Colonic mucosa (tissue), 4 donors: ENCODE results near the gene RIPK4. TPM values are rescaled to one million over a fixed set of nuclear protein-coding genes. Genes with fewer than 3 reads are reported as not detected.

Experiments
- DNase-seq: peaks from one replicate; pipeline ENCODE4 v3.0.0-alpha.2; 2020
- H3K27ac ChIP-seq: fragments of 200-600 bp; one replicate; pipeline ENCODE4 v1.8.0; 2021
- H3K27me3 ChIP-seq: fragments of 200-600 bp; one replicate; pipeline ENCODE4 v1.8.0; 2021
- H3K36me3 ChIP-seq: fragments of 200-600 bp; one replicate; pipeline ENCODE4 v1.8.0; 2021
- H3K4me1 ChIP-seq: fragments of 200-600 bp; one replicate; pipeline ENCODE4 v1.8.0; 2021; ENCODE audit warnings: mild to moderate bottlenecking
- H3K4me3 ChIP-seq: fragments of 200-600 bp; one replicate; pipeline ENCODE4 v1.8.0; 2021
- H3K9ac ChIP-seq, 2 donors: one replicate each; pipeline ENCODE4 v1.7.0; 2013; ENCODE audit warnings: control low read depth in 2 of 2, low read depth in 2 of 2, low read length in 2 of 2
- H3K9me3 ChIP-seq: fragments of 200-600 bp; one replicate; pipeline ENCODE4 v1.8.0; 2021
- intact Hi-C: fragments of 100-400 bp; cut with DNase I; formaldehyde crosslinking; loops from one replicate; pipeline ENCODE4 v1.14.1; 2022
- total RNA-seq, 2 donors: library from RNA; stranded (reverse); fragmentation: NEBNext Ultra II Directional in 1 of 2; extraction: Animal tissue kit (Norgen Biotek cat#: 25700) in 1 of 2; gene quantifications; one replicate each; pipeline ENCODE4 v1.2.1, GENCODE V29; 2021
- TF ChIP-seq, protein P1 (sequence below): fragments of 200-600 bp; IDR thresholded peaks from one replicate; pipeline ENCODE4 v1.8.0; 2022; ENCODE audit warnings: antibody characterized with exemption, mild to moderate bottlenecking
- donor health status: healthy.
- donor health status: DM: no; HTN: no; CAD: no.
- donor health status: DM: no; HTN: no; CAD: no.

The RIPK4 gene
- total RNA-seq, 2 donors from 2014 or later, result 10.1 to 10.5 TPM

DNA sequence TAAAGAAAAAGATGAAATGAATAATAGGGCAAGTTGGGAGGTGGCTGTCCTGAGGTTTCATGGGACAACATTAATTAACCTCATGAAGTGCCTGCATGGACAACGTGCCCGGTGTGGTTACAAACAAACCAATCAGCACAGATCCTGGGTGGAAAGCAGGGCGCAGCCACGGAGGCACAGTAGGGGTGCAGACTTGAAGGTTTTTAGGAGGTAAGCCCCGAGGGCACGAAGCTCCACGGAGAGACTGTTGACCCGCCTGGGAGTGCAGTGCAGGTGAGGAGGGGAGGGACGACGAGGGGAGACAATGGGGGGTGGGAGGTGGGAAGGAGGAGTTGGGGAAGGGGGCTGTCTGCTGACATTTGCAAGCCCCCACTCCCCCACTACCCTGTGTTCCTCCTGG is 2.3 kb upstream of the RIPK4 start:
- Histone ChIP-seq H3K27me3 (peaks cover 28% of the 10 kb centered on the region), H3K9me3 (no peaks in the 10 kb centered on the region), H3K36me3 (no peaks in the 10 kb centered on the region), H3K9ac (peak overlapping the region in 1 of 2 donors; percentile 65), H3K4me3 (peak overlapping the region; percentile 22), H3K27ac (peak overlapping the region; percentile 69), H3K4me1 (no peaks in the 10 kb centered on the region)
- DNase-seq, result no peak
- TF ChIP-seq, protein P1, sequence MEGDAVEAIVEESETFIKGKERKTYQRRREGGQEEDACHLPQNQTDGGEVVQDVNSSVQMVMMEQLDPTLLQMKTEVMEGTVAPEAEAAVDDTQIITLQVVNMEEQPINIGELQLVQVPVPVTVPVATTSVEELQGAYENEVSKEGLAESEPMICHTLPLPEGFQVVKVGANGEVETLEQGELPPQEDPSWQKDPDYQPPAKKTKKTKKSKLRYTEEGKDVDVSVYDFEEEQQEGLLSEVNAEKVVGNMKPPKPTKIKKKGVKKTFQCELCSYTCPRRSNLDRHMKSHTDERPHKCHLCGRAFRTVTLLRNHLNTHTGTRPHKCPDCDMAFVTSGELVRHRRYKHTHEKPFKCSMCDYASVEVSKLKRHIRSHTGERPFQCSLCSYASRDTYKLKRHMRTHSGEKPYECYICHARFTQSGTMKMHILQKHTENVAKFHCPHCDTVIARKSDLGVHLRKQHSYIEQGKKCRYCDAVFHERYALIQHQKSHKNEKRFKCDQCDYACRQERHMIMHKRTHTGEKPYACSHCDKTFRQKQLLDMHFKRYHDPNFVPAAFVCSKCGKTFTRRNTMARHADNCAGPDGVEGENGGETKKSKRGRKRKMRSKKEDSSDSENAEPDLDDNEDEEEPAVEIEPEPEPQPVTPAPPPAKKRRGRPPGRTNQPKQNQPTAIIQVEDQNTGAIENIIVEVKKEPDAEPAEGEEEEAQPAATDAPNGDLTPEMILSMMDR, result no peak
- intact Hi-C loops, result no loop called here

DNA sequence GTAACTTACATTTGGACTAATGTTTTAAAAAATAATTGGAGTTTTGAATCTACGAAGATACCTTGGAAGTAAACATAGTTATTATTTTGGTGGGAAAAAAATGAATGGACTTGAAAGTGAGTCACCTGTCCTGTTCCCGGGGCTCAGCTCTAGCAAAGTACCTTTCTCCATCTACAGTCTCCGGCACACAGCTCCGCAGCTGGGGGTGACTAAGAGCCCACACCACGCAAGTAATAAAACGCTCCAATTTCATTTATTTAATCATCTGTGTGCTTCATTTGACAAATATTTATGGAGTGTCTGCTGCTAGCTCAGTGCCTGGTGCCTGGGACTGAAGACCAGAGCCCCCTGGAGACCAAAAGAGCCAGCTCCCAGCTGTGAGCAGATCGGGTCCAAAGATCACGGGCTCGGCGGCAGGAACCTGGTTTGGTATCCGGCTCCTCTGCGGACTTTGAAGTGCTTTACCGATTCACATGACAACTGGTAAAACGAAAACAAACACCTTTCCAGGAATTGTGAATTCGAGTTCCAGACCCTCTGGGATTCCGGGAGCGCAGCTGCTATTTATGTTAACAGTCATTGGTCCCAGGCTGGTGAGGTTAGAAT is 1.7 kb upstream of the RIPK4 start:
- TF ChIP-seq, protein P1, result no peak
- Histone ChIP-seq H3K4me1 (no peaks in the 10 kb centered on the region), H3K36me3 (no peaks in the 10 kb centered on the region), H3K4me3 (peak overlapping the region; percentile 22), H3K9ac (peak overlapping the region in 1 of 2 donors; percentile 65), H3K9me3 (no peaks in the 10 kb centered on the region), H3K27me3 (peaks cover 24% of the 10 kb centered on the region), H3K27ac (peak overlapping the region; percentile 69)
- intact Hi-C loops, result no loop called here
- DNase-seq, result peak; percentile 91

DNA sequence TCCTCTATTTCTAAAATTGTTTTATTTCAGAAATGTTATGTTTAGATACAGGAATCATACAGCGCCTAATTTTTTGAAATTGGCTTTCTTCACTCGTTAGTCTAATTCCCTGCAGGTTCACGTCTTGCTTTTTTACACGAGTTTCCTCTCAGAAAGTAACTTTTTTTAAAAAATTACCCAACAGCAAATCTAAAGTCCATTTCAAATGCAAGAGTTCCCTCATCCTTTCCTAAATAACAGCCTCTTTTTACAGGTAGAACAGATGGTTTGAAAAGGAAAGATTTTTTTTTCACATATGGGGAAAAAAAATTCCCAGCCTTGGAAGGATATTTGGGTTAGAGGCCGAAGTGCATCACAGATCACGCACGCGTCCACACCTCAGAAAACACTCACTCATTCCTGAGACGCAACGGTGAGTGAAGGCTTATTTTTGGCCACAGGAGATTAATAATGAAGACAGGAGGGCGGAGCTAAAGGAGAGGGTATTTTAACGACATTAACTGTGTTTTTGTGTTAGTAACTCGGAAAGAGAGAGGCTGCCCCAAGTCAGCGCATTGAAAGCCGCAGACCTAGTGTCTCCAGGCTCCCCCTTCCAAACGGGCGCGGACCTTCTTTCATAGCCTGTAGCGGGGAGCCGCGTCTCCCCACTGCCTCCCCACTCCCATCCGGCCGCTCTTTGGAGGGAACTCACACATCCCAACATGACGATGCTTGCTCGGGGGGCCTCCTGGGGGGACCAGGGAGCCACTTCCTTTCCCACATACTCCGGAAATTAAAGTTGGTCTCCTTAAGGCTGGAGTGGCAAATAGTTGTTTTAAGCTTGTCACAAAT is 969 bp upstream of the RIPK4 start:
- TF ChIP-seq, protein P1, result no peak
- intact Hi-C loops, result no loop called here
- DNase-seq, result no peak
- Histone ChIP-seq H3K9me3 (no peaks in the 10 kb centered on the region), H3K4me3 (peak overlapping the region; percentile 60), H3K4me1 (no peaks in the 10 kb centered on the region), H3K27me3 (peaks cover 19% of the 10 kb centered on the region), H3K36me3 (no peaks in the 10 kb centered on the region), H3K27ac (peak overlapping the region; percentile 69), H3K9ac (peak overlapping the region in 1 of 2 donors; percentile 65)

DNA sequence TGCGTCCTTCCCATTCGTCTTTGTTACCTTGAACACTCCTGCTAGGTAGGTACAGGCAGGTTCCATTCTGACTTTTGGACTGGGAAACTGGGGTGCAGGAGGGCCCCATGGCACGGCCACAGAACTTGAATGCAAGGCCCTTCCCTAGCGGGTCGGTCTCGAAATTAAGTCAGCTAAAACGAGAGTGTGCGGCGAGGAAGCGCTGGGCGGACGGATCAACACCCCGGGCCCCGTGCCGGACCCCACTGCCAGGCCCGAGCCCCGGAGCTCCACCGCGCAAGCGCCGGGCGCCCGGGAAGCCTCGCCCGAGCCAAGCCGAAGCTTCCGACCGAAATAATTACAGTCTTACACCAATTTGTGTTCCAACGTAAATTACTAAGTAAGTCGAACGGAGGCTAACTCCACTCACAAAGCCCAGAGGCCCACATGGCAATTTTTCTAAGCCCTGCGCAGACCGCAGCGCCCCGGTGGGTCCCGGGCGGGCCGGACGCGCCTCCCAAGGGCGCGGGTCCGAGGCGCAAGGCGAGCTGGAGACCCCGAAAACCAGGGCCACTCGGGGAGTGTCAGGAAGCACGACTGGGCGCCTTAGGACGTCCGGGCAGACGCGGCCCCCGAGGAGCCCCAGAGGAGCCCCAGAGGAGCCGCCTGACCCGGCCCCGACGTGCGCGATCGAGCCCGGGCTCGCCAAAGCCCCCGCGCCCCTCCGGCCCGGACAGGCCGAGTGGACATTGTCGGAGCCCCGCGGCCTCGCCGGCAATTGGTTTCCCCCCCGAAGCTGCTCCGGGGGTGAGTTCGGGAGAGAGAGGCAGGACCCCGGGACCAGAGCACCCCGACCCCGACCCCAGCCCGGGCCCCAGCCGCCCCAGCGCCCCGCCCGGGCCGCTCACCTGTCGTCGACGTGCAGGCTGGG is 624 bp downstream of the RIPK4 start:
- no peaks in the 10 kb centered on the region for H3K4me1 ChIP-seq
- intact Hi-C loops, result no loop called here
- peak overlapping the region; percentile 66 to 87 for H3K9ac ChIP-seq
- peaks cover 24% of the 10 kb centered on the region for H3K27me3 ChIP-seq
- DNase-seq, result no peak
- TF ChIP-seq, protein P1, result no peak
- no peaks in the 10 kb centered on the region for H3K9me3 ChIP-seq
- peak overlapping the region; percentile 69 for H3K27ac ChIP-seq
- H3K4me3 ChIP-seq, result peak overlapping the region; percentile 60
- no peaks in the 10 kb centered on the region for H3K36me3 ChIP-seq

DNA sequence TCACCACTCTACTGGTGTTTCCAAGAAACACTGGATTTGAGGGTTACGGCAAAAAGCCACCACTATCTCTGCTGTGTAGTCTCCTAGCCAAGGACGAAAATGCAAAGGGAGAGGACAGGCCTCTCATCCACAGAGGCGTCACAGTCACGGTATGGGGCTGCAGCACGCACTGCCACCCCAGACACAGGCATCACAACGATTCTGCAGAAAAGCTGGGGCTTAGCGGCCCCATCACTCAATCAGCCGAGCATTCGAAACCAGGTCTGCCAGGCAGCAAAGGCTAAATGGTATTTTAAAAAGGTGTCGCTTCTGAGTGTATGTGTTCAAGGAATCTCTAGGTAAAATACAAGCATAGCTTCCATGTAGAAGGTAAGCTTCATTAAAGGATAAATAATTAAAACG is 1.4 kb downstream of the RIPK4 start:
- intact Hi-C loops, result no loop called here
- no peaks in the 10 kb centered on the region for H3K4me1 ChIP-seq
- H3K9ac ChIP-seq, result peak overlapping the region in 1 of 2 donors; percentile 87
- TF ChIP-seq, protein P1, result no peak
- peak overlapping the region; percentile 60 for H3K4me3 ChIP-seq
- H3K9me3 ChIP-seq, result no peaks in the 10 kb centered on the region
- peaks cover 24% of the 10 kb centered on the region for H3K27me3 ChIP-seq
- DNase-seq, result no peak
- no peaks in the 10 kb centered on the region for H3K36me3 ChIP-seq
- no peak overlapping the region for H3K27ac ChIP-seq
